Measurements from ENCODE around the gene TENM3. TPM values are rescaled to one million over a fixed set of nuclear protein-coding genes. Genes with fewer than 3 reads are reported as not detected.
A peak's percentile ranks its signal among the peaks of the same experiment; 100 is the strongest.

Gene TENM3
- total RNA-seq, 1 donor from 2014 or later = 62.0 TPM

DNA sequence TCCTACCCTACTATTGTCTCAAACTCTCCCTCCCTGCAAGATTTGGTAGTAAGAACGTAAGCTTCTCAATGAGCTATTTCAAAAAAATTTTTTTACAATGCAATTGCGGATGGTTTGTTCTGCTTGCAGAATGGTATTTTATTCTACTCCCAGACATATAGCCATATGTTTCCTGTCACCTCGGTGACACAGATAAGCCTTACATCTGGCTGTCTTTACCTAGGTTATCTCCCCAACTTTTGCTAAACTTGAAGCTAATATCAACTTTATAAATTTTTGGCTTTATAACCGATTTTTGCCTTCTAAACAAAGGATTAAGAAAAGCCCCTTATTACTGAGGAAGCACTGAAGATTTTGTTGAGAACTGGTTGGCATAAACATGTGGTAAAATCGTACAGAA is 331.5 kb downstream of the TENM3 start:
- no peak for DNase-seq

DNA sequence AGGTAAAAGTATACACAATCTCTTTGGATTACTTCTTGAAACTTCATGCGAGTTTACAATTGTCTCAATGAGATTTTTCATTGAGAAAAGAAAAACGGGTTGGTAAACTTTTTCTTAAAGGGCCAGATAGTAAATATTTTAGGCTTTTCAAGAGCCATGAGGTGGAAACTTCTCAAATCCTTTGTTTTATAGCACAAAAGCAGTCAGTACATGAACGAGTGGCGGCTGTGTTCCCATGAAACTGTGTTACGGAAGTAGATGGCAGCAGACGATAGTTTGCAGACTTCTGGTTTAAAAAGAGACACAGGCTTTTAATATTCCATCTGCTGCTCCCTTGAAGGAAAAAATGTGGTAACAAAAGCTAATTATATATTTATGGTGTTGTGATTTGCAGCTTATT is 332.0 kb downstream of the TENM3 start:
- DNase-seq = peak; percentile 46

DNA sequence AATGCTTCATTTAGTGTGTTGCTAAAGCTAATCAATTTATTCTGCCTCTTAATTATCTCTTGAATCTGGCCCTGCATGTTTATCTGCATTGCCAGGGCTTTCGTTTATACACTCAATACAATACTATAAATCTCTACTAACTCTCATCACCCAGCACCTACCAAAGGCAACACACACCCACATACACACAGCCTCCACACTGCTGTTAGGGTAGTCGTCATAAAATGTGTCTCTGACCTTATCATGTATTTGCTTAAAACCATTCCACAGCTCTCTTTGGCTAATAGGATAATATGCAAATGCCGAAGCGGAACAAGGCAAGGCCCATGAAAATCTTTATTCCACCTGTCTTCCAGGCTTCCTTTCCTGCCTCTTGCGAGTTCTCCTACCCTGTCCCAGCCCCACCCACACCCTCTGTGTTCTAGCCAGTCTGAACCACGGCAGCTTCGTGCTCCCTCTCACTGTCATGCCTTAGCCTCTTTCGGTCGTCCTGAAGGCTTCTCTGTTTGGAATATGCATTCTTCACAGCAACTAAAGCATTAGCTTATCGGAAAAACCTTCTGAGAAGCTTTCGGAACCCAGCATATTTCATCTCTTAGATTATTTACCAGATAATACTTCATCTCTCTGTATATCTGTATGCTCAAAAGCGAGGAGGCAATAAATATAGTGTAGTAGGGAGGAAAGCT is 333.5 kb downstream of the TENM3 start:
- DNase-seq = no peak

DNA sequence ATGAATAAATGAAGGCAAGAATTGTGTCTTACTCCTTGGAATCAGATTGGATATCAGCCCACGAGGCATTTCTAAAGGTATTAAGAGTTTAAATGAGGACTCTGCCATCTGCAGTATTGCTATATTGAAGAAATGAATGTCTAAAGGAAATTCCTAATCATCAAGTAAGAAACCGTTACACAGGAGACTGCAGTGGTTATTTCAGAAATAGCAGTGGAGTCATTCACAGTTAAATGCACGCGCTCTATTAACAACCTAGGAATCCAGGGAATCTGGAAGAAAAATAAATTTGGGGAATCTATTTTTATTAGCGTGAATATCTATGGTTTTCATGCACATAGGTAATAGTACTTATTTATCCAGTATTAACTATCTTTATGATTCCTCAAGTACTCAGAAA is 334.2 kb downstream of the TENM3 start:
- no peak for DNase-seq

DNA sequence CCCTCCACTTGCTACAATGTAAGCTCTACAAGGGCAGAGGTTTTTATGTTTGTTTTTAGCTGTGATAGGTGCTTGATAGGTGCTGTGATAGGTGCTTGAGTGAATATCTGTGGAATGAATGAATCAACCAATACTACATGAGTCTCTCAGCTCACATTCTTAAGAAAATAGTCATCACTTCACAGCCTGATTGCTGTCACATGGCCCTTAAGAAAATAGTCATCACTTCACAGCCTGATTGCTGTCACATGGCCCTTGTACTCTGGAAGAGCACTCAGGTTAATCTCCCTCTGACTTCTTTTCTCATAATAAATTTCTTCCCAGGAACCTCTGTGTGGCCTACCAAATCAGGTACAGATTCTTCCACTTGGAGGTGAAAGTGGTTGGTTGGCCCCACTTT is 335.2 kb downstream of the TENM3 start:
- no peak for DNase-seq

DNA sequence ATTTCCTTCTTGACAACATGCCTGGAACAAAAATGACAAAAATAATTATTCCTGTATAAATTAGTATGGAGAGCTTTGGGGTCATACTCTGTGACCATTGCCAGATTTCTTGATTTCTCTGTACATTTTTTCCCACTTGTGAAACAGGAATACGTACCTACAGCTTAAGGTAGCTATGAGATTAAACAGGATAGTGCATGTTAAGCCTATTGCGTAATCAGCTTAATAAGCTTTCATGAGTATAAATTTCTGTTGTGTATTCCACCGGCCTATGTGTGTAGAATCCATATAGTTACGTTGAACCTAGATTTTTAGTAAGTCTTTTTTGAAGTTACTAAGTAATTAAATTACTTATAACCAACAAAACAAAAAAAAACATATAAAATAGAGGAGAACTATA is 339.0 kb downstream of the TENM3 start:
- no peak for DNase-seq

- DNase-seq = no peak
Observed at GRCh38 chr4:182583703-182584415, 340.7 kb downstream of the TENM3 start.

- DNase-seq = no peak
Observed at GRCh38 chr4:182585321-182585720, 342.1 kb downstream of the TENM3 start.

GRCh38 chr4:182589100-182589499 is 345.9 kb downstream of the TENM3 start:
- no peak for DNase-seq

DNA sequence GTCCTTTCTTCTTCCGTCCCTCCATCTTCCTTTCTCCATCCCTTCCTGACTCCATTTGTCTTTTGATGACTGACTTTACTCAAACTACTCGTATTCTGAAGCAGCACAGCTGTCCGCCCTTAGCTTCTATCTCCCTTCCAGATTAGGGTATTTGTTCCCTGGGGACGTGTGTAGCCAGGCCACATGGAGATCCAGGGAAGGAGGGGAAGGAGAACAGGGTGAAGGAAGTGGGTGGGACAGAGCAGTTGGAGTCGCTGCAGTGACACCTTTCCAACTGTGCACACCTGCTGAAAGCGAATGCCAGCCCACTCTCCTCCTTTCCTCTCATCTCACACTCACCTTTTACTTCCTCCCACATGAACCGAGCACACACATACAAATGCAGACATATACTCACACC is 350.2 kb downstream of the TENM3 start:
- no peak for DNase-seq

DNA sequence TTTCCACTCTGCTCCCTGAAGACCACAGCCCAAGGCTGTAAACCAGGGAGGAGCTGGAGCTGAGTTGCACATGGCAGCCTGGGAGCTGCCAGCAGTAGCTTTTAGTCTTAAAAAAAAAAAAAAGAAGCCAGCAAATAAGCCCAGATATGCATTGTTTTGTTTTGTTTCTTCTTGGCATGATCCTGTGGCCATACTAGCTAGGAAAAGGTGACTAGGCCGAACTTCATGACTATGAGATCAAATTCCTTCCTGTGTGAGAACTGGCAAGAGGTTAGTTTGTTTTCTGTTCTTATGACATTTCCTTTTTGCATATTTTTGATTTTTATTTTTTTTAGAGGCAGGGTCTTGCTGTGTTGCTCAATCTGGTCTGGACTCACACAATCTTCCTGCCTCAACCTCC is 350.7 kb downstream of the TENM3 start:
- DNase-seq = no peak

- peak; percentile 62 for DNase-seq
Observed at GRCh38 chr4:182600093-182600492, 356.9 kb downstream of the TENM3 start.

- DNase-seq = peak; percentile 59
Observed at GRCh38 chr4:182600856-182601255, 357.7 kb downstream of the TENM3 start.

GRCh38 chr4:182604161-182604622 is 361.0 kb downstream of the TENM3 start:
- peak; percentile 70 for DNase-seq

- no peak for DNase-seq
Observed at GRCh38 chr4:182604953-182605352, 361.8 kb downstream of the TENM3 start.

GRCh38 chr4:182608525-182608924 is 365.3 kb downstream of the TENM3 start:
- no peak for DNase-seq

DNA sequence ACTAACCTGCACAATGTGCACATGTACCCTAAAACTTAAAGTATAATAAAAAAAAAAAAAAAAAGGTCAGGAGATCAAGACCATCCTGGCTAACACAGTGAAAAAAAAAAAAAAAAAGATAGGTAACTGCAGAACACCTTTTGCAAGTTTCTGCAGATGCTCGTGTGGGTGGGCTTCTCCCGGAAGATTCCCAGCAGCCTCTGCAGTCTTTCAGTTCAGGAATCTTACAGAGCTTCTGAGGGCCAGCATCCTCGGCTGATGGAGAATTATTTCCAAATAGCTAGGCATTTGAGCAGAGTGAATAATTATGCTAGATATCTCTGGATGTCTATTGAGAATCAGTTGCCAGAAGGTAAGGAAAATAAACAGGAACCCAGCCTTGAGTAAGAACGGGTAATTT is 373.3 kb downstream of the TENM3 start:
- no peak for DNase-seq

GRCh38 chr4:182619660-182620059 is 376.5 kb downstream of the TENM3 start:
- peak; percentile 15 for DNase-seq

- no peak for DNase-seq
Observed at GRCh38 chr4:182620111-182620980, 377.1 kb downstream of the TENM3 start.

- no peak for DNase-seq
Observed at GRCh38 chr4:182624281-182624680, 381.1 kb downstream of the TENM3 start.

DNA sequence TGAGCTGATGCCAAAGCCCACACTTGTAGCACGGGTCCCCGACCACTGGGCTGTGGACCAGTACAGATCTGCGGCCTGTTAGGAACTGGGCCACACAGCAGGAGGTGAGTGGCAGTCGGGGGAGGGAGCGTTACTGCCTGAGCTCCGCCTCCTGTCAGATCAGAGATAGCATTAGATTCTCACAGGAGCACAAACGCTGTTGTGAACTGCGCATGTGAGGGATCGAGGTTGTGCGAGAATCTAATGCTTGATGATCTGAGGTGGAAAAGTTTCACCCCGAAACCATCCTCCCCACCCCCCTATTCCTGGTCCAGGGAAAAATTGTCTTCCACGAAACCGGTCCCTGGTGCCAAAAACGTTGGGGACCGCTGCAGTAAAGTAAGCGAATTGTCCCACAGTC is 382.0 kb downstream of the TENM3 start:
- no peak for DNase-seq

- no peak for DNase-seq
Observed at GRCh38 chr4:182627996-182628395, 384.8 kb downstream of the TENM3 start.

GRCh38 chr4:182628544-182628943 is 385.3 kb downstream of the TENM3 start:
- DNase-seq = no peak
